RWPE2 (cell line): ENCODE results near the gene FNDC4.

Source experiments
- ATAC-seq: fragments of 200-7000 bp; cut with Tn5 transposase; 3 replicates; pipeline ENCODE4 v1.9.1; 2021; ENCODE audit warnings: low read depth
- DNase-seq: peaks from one replicate; pipeline ENCODE4 v3.0.0-alpha.2; 2020; ENCODE audit warnings: low spot score
- H3K27ac ChIP-seq: fragments of 450-650 bp; 2 replicates; pipeline ENCODE4 v1.5.1; 2017; ENCODE audit warnings: mild to moderate bottlenecking; ENCODE audit not compliant: poor library complexity, severe bottlenecking
- H3K27me3 ChIP-seq: fragments of 250-450 bp; sonication (Bioruptor Pico); 2 replicates; pipeline ENCODE4 v1.5.1; 2021; ENCODE audit warnings: mild to moderate bottlenecking, moderate library complexity; ENCODE audit not compliant: insufficient read depth, poor library complexity, severe bottlenecking
- H3K36me3 ChIP-seq: fragments of 250-450 bp; sonication (Bioruptor Pico); 2 replicates; pipeline ENCODE4 v1.5.1; 2020; ENCODE audit warnings: low read depth, mild to moderate bottlenecking, moderate library complexity
- H3K4me1 ChIP-seq: fragments of 250-450 bp; sonication (Bioruptor Pico); 2 replicates; pipeline ENCODE4 v1.5.1; 2021; ENCODE audit warnings: mild to moderate bottlenecking, moderate library complexity; ENCODE audit not compliant: insufficient read depth, poor library complexity, severe bottlenecking
- H3K4me3 ChIP-seq: fragments of 250-450 bp; sonication (Bioruptor Pico); 2 replicates; pipeline ENCODE4 v1.5.1; 2021; ENCODE audit warnings: mild to moderate bottlenecking, moderate library complexity; ENCODE audit not compliant: severe bottlenecking
- H3K9me3 ChIP-seq: fragments of 250-450 bp; sonication (Bioruptor Pico); 2 replicates; pipeline ENCODE4 v1.5.1; 2021; ENCODE audit warnings: mild to moderate bottlenecking, moderate library complexity; ENCODE audit not compliant: severe bottlenecking
- CTCF ChIP-seq: fragments of 450-650 bp; IDR thresholded peaks from one replicate; pipeline ENCODE4 v1.5.1; 2017; ENCODE audit warnings: mild to moderate bottlenecking, moderate library complexity; ENCODE audit not compliant: poor library complexity, severe bottlenecking

Gene FNDC4

GRCh38 chr2:27494284-27494943, 586 bp downstream of the FNDC4 start:
- peak overlapping the region; percentile 69 for H3K4me3 ChIP-seq
- no peaks in the 10 kb centered on the region for H3K36me3 ChIP-seq
- no peaks in the 10 kb centered on the region for H3K27me3 ChIP-seq
- no peak for TF ChIP-seq CTCF
- ATAC-seq (no peak; the same call in 2 of the 3 replicates), DNase-seq (no peak)
- no peaks in the 10 kb centered on the region for H3K9me3 ChIP-seq
- no peak overlapping the region for H3K27ac ChIP-seq
- no peaks in the 10 kb centered on the region for H3K4me1 ChIP-seq

GRCh38 chr2:27493948-27494283, 1.1 kb downstream of the FNDC4 start:
- no peak for DNase-seq
- H3K27me3 ChIP-seq, result no peaks in the 10 kb centered on the region
- H3K9me3 ChIP-seq, result no peaks in the 10 kb centered on the region
- ATAC-seq, result no peak
- no peak for TF ChIP-seq CTCF
- no peaks in the 10 kb centered on the region for H3K4me1 ChIP-seq
- H3K27ac ChIP-seq, result no peak overlapping the region
- H3K36me3 ChIP-seq, result no peaks in the 10 kb centered on the region
- H3K4me3 ChIP-seq, result no peak overlapping the region

- H3K27me3 ChIP-seq, result no peaks in the 10 kb centered on the region
- H3K36me3 ChIP-seq, result no peaks in the 10 kb centered on the region
- no peak overlapping the region for H3K4me3 ChIP-seq
- H3K4me1 ChIP-seq, result peaks cover 5% of the 10 kb centered on the region
- no peak for TF ChIP-seq CTCF
- H3K9me3 ChIP-seq, result no peaks in the 10 kb centered on the region
- DNase-seq, result no peak
- no peak overlapping the region for H3K27ac ChIP-seq
- ATAC-seq, result no peak
Observed at GRCh38 chr2:27492557-27492956, 2.4 kb downstream of the FNDC4 start.

GRCh38 chr2:27489498-27490397, 5.3 kb downstream of the FNDC4 start, which contains the start of gene IFT172:
TSS of gene IFT172 (minus strand) at chr2:27489743. CDS start at chr2:27489653, 90 bp downstream.
- TF ChIP-seq CTCF, result no peak
- H3K27ac ChIP-seq, result no peak within 1 kb of the TSS
- H3K4me1 ChIP-seq, result peaks cover 5% of the 10 kb centered on the region
- H3K36me3 ChIP-seq, result no peaks in the 10 kb centered on the region
- ATAC-seq, result peak; percentile 92
- no peaks in the 10 kb centered on the region for H3K9me3 ChIP-seq
- H3K4me3 ChIP-seq, result peak within 1 kb of the TSS; percentile 34
- DNase-seq, result peak; percentile 99
- H3K27me3 ChIP-seq, result no peaks in the 10 kb centered on the region
